Colonic mucosa (tissue), 4 donors: ENCODE measurements around the gene EXOC3L1. TPM values are rescaled to one million over a fixed set of nuclear protein-coding genes. Genes with fewer than 3 reads are reported as not detected.

Source experiments
- DNase-seq: peaks from one replicate; pipeline ENCODE4 v3.0.0-alpha.2; 2020
- H3K27ac ChIP-seq: fragments of 200-600 bp; one replicate; pipeline ENCODE4 v1.8.0; 2021
- H3K27me3 ChIP-seq: fragments of 200-600 bp; one replicate; pipeline ENCODE4 v1.8.0; 2021
- H3K36me3 ChIP-seq: fragments of 200-600 bp; one replicate; pipeline ENCODE4 v1.8.0; 2021
- H3K4me1 ChIP-seq: fragments of 200-600 bp; one replicate; pipeline ENCODE4 v1.8.0; 2021; ENCODE audit warnings: mild to moderate bottlenecking
- H3K4me3 ChIP-seq: fragments of 200-600 bp; one replicate; pipeline ENCODE4 v1.8.0; 2021
- H3K9ac ChIP-seq, 2 donors: one replicate each; pipeline ENCODE4 v1.7.0; 2013; ENCODE audit warnings: control low read depth in 2 of 2, low read depth in 2 of 2, low read length in 2 of 2
- H3K9me3 ChIP-seq: fragments of 200-600 bp; one replicate; pipeline ENCODE4 v1.8.0; 2021
- CTCF ChIP-seq: fragments of 200-600 bp; IDR thresholded peaks from one replicate; pipeline ENCODE4 v1.8.0; 2022; ENCODE audit warnings: antibody characterized with exemption, mild to moderate bottlenecking
- intact Hi-C: fragments of 100-400 bp; cut with DNase I; formaldehyde crosslinking; loops from one replicate; pipeline ENCODE4 v1.14.1; 2022
- total RNA-seq, 2 donors: library from RNA; stranded (reverse); fragmentation: NEBNext Ultra II Directional in 1 of 2; extraction: Animal tissue kit (Norgen Biotek cat#: 25700) in 1 of 2; gene quantifications; one replicate each; pipeline ENCODE4 v1.2.1, GENCODE V29; 2021
- donor health status: healthy.
- donor health status: DM: no; HTN: no; CAD: no.
- donor health status: DM: no; HTN: no; CAD: no.

The EXOC3L1 gene
- total RNA-seq, 2 donors from 2014 or later = 2.3 to 4.6 TPM

- H3K9ac ChIP-seq = peak overlapping the region in 1 of 2 donors; percentile 19
- no peak overlapping the region for H3K27ac ChIP-seq
- H3K4me1 ChIP-seq = peaks cover 24% of the 10 kb centered on the region
- no peak for TF ChIP-seq CTCF
- peak overlapping the region; percentile 28 for H3K4me3 ChIP-seq
- H3K36me3 ChIP-seq = no peaks in the 10 kb centered on the region
- H3K27me3 ChIP-seq = peaks cover 31% of the 10 kb centered on the region
- H3K9me3 ChIP-seq = no peaks in the 10 kb centered on the region
- intact Hi-C loops = no loop called here
- no peak for DNase-seq
Observed at GRCh38 chr16:67162506-67163163, 27.3 kb downstream of the EXOC3L1 start.

- Histone ChIP-seq H3K4me3 (no peak overlapping the region), H3K27me3 (peaks cover 31% of the 10 kb centered on the region), H3K9ac (no peak overlapping the region), H3K9me3 (no peaks in the 10 kb centered on the region), H3K36me3 (no peaks in the 10 kb centered on the region), H3K4me1 (peaks cover 24% of the 10 kb centered on the region), H3K27ac (no peak overlapping the region)
- peak; percentile 28 for DNase-seq
- intact Hi-C loops = no loop called here
- no peak for TF ChIP-seq CTCF
Observed at GRCh38 chr16:67161595-67162058, 28.3 kb downstream of the EXOC3L1 start.

GRCh38 chr16:67158637-67159600 lies 31.0 kb downstream of the EXOC3L1 start:
- Histone ChIP-seq H3K4me3 (peak overlapping the region; percentile 98), H3K27me3 (peaks cover 10% of the 10 kb centered on the region), H3K4me1 (peaks cover 32% of the 10 kb centered on the region), H3K27ac (peak overlapping the region; percentile 96), H3K36me3 (no peaks in the 10 kb centered on the region), H3K9me3 (no peaks in the 10 kb centered on the region), H3K9ac (peak overlapping the region; percentile 85 to 96)
- TF ChIP-seq CTCF = no peak
- peak; percentile 76 for DNase-seq
- intact Hi-C loops = loop anchor here (5.0 kb wide), 2 partner anchors 142 to 182 kb away; no protein-coding TSS in a partner anchor

DNA sequence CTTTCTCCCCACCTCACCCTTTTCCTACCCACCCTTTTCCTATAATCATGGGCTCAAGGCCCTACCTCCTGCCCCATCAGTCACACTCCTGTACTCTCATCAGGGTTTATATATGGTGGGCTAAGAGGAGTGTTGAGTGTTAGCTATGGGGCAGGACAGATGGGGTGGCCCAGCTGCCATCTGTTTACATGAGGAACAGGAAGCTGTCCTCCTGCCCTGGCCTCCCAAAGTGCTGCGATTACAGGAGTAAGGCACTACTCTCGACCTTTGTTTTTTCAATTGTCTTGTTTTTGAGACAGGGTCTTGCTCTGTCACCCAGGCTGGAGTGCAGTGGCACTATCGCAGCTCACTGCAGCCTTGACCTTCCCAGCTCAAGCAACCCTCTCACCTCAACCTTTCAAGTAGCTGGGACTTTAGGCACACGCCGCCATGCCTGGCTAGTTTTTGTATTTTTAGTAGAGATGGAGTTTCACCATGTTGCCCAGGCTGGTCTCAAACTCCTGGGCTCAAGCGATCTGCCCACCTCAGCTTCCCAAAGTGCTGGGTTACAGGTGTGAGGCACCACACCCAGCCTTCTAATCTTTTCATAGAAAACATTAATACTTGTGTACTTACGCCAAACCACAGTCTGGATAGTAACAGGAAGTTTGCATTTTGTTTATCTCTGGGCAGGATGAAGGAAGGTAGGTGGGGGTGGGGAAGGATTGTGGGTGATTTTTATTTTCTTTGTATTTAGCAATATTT lies 31.9 kb downstream of the EXOC3L1 start:
- Histone ChIP-seq H3K9me3 (no peaks in the 10 kb centered on the region), H3K4me1 (peaks cover 24% of the 10 kb centered on the region), H3K27ac (peak overlapping the region; percentile 96), H3K9ac (peak overlapping the region; percentile 30 to 96), H3K4me3 (no peak overlapping the region), H3K27me3 (peaks cover 3% of the 10 kb centered on the region), H3K36me3 (no peaks in the 10 kb centered on the region)
- intact Hi-C loops = loop anchor here (5.0 kb wide), 2 partner anchors 141 to 181 kb away; no protein-coding TSS in a partner anchor
- no peak for DNase-seq
- TF ChIP-seq CTCF = no peak
